HG02759 (cell line): ENCODE data around the gene ACOX2.
A peak's percentile ranks its signal among the peaks of the same experiment; 100 is the strongest.

ENCODE experiments used
- ATAC-seq: cut with Tn5 transposase; IDR thresholded peaks from one replicate; pipeline ENCODE4 v1.9.1; 2021; ENCODE audit warnings: mild to moderate bottlenecking, moderate library complexity; ENCODE audit not compliant: unreplicated experiment

The ACOX2 gene

DNA sequence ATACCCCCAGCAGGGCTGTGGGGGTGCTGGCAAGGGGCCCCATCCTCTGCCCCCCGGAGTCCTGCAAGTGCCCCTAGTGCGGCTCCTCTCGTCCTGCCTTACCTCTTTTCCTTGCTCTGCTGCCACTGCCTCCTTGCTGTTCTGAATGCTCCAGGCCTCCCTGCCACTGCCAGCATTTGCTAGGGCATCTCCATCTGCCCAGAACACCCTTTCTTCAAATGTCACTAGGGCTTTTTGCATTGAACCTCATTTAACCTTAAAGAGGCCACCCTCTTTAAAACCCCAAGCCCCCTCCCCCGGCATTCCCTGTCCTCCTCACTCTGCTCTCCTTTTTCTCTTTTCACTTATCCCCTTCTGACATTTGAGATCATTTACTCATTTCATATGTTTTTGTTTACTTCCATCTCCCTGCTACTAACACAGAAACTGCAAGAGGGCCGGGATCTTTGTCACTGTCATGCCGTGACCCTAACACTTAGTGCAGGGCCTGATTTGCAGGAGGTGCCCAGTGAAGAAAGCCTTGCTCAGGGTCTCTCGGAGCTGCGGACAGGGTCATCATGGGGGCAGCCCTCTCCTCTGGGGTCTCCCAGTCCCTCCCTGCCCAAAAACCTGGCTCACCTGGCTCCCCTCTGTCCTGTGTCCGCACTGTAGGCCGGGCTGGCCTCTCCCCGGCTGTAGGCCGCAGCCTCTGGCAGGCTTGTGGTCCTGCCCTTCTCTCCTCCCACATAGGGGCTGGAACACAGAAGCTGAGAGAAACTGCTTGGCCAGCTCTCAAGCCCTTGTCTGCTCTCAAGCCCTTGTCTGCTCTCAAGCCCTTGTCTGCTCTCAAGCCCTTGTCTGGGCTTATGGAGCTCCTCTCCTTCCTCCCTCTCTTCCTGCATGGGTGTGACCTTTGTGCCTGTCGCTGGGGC lies at the start of gene ACOX2:
Gene ACOX2 (minus strand): TSS at position 690 of the 911 bp plus-strand sequence. CDS start 2,084 bp downstream, outside the sequence.
- no peak for ATAC-seq

- ATAC-seq: no peak
These were observed 49.0 kb upstream of the ACOX2 start for GRCh38 chr3:58585994-58586393.

DNA sequence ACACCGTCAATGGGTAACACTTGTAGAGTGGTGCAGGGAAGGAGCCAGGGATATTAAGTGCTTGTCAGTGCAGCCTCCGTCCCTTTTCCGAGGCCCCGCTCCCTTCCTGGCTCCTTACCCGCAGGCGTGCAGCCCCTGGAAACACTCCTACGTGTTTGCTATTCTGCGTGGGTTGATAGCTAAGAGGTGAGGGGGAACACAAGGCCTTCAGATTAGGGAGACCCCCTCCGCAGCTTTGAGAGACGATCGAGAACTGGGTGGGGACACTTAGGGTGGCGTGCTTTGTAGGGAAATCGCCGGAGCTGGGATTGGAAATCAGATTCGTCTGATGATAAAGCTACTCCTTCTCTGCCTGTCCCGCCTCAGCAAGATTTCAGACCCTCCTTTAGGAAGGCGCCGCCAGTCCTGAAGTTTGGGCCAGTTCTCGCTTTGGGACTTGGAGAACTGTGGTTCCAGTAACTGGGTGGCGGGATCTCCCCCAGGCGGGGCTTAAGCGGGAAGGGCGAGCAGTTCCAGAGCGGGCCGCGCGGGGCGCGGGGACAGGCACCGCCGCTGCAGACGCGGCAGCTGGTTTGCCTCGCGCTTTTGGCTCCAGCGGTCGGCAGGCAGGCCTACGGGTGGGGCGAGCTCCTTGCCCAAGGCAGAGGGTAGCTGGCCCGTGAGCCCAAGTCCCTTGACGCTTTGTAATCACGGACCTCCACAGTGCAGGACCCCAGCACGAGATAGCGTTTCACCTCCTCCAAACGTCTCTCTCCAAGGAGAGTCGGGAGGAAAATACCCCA lies 48.2 kb upstream of the ACOX2 start:
- peak; percentile 94 for ATAC-seq

DNA sequence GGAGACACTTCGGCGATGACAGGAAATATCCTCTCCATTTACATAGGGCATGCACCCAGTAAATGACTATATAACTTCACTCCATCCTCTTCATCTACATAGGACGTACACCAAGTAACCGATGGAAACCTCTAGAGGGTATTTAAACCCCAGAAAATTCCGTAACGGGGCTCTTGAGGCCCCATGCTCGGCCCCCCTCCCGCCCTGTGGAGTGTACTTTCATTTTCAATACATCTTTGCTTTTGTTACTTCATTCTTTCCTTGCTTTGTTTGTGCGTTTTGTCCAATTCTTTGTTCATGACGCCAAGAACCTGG lies 47.7 kb upstream of the ACOX2 start:
- no peak for ATAC-seq

DNA sequence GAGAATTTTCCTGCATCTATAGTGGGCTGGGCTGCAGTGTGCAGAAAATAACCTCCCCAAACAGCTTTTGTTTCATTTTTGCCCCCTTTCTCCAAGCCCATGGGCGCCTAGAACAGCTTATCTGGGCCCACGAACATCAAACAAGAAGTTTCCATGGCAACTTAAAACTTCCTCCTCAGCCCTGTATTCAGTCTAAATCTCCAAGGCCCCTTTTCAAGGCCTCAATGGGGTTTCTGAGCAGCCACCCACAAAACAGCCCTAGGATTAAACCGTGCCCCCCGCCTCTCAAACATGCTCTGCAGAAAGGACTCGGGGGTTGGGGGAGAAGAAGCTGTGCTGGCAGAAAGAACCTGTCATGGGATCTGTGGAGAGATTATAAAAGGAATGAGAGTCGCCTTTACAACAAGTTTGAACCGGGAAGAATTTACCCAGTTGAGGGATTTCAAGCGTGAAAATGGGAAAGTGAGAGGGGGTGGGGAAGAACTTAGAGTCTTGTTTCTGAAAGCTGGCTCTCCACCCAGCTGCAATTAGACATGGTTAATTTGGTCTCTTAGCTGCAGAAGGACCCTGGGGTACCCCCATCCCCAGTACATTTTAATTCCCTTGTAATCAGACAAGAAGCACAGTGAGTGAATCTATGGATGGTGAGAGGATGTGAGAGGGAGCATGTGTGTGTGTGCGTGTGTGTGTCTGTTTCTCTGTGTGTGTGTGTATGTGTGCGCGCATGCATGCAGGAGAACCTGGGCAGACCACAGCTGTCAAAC lies 44.5 kb upstream of the ACOX2 start:
- no peak for ATAC-seq

- no peak for ATAC-seq
These were observed 43.9 kb upstream of the ACOX2 start for GRCh38 chr3:58580826-58581327.

- ATAC-seq: no peak
These were observed 41.9 kb upstream of the ACOX2 start for GRCh38 chr3:58578873-58579272.

- ATAC-seq: no peak
These were observed 40.4 kb upstream of the ACOX2 start, which contains the start of gene FAM107A for GRCh38 chr3:58577269-58577821. Gene FAM107A, minus strand, starts transcription at chr3:58577391. Its CDS starts 7,531 bp downstream, at chr3:58569860.

GRCh38 chr3:58576716-58577115 lies 39.7 kb upstream of the ACOX2 start:
- ATAC-seq: no peak

GRCh38 chr3:58575971-58576652 lies 39.1 kb upstream of the ACOX2 start:
- ATAC-seq: no peak

- no peak for ATAC-seq
These were observed 37.7 kb upstream of the ACOX2 start for GRCh38 chr3:58574682-58575081.

DNA sequence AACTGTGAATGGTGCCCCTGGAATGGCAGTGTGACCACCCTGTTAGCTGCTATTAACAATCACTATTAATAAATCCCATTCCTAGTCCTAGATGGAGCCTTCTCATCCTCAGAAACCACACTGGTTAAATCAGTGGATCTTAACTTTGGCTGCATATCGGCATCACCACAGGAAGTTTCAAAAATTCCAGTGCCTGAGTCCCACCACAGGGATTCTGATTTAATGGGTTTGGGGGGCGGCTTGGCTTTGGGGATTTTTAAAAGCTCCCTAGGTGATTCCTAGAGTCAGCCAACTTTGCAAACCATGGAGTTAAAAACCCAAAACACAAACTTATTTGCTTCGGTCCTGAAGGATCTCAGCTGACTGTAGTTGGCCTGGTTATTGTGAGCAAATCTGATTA lies 37.1 kb upstream of the ACOX2 start:
- ATAC-seq: no peak

- no peak for ATAC-seq
These were observed 36.6 kb upstream of the ACOX2 start for GRCh38 chr3:58573640-58574039.

DNA sequence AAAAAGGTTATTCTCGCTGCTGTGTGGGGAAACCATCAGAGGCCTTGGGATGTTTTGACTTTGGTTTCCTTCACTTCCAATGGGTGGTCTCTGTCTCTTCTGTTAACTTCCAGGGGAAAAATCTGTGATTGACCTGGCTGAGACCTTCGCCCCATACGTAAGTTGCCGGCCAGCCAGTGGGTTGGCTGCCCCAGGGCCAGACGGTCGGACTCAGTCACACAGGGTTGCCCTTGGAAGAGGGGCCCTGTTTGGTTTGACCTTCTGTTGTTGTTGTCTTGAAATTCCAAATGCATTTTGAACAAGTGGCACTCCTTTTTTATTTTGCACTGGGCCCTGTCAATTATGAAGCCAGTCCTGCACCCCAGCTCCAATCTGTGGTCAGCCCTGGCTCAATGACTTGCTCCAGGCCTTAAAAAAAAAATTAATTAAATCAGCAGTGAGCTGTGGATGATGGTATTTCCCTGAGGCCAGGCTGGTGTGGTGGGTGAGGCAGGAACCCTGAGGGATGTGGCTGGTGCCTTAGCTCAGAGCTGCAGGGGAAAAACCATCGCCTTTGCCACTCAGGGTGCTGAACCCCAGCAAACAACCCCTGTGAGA lies 35.7 kb upstream of the ACOX2 start:
- ATAC-seq: no peak

DNA sequence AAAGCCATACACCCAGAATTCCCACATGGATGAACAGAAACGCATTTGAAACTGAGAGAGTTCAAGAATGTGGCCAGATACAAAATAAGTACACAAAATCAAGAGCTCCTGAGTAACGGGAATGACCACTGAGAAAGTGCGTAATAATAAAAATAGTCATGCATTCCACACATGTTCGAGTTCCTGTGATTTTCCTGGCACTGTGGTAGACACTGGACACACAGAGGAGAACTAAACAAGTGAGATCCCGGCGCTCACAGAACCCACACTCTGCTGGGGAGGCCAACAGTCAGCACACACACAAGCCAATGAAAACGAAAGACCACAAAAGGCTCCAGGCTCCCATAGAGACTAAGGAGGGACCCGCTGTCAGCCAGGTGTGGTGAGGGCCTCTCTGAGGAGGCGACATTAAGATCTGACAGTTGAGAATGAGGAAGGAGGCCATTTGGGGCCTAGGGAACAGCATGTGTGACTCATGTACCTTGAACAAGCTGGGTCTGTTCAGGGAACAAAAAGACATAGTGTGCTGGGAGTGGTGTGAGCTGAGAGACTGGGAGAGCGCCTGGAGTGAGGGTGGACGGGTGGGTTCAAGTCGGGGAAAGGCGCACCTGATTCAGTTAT lies 35.1 kb upstream of the ACOX2 start:
- no peak for ATAC-seq

DNA sequence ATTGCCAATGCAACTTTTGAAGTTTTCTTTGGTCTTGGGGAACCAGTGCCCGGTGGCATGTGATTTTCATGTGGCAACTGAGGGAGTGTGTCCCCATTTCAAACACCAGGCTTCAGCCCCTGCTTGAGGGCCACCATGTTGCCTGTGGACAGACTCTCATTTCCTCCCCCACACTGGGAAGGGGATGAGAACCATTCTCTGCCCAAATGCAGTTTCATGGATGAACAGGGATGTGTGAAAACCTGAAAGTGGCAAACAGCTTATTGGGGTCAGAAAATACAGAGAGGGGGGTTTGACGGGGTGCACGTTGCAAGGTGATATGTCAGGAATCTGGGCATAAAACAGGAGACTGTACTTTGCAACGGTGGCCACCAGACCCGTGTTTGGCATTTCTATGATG lies 33.9 kb upstream of the ACOX2 start:
- no peak for ATAC-seq

DNA sequence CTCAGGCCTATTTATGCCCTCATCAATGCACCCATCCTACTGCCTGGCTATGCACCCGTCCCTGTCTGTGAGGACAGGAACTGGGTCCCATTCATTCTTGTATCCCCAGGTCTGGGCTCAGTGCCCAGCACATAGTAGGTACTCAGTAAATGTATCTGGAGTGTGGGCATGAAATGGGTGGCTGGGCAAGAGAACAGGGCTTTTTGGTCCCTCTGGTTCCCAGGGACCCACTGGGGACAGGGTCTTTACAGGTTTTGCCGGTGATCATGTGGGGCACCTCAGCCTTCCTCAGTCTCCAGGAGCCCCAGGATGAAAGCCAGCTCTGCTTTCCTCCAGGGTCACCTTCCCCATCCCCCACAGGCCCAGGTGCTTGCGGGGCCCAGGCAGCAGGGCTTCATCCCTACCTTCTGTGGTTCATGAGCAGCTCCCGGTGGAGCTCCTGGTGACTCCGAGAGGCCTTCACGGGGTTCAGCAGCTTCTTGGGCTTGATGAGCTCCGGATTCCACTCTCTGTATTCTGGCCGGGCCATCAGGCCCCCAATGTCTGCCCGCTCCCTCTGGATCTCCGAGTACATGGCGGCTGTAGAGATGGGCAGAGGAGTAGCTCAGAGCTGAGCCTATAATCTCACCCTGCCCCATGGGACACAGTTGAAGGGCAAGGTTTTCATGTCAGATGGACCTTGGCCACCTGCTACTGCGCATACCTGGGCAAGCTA lies 32.5 kb upstream of the ACOX2 start:
- no peak for ATAC-seq

DNA sequence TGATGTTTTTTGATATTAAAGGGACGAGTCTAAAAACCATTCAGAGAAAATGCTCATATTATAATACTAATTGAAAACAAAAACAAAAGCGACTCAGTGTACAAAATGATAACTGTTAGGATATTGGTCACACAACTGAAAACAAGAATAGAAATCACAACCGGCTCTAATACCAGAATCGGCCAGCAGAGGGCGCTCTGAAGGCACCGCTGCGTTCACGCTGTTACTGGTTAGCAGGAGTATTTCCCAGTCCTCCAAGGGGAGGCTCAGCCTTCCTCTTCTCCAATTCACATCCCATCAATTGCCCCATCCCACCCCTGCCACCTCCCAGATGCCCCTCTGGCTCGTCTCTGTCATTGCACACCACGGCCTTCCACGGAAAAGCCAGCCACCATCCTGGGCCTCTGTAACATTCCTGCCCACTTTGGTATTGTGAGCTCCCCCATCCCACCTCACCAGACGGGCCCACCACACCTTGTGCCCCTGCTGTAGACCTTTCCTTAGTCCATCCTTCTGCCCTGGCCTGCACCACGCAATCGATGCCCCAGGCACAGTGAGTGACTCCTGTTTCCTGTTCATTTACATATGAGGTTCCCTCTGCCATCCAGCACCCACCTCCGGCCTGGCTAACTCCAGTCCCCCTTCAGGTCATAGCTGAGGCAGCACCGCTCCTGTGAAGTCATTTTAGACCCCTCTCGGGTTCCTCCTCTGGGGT lies 31.7 kb upstream of the ACOX2 start:
- ATAC-seq: peak; percentile 56
